K562 (cell line): ENCODE data around the gene SUSD5. TPM values are rescaled to one million over a fixed set of nuclear protein-coding genes. Genes with fewer than 3 reads are reported as not detected.
"Not testable (repeated sequence)": the region's sequence is repeated elsewhere in the genome, so short reads cannot be mapped to it uniquely, and the experiment has no call there.

Experiments used
- ATAC-seq: fragments of 200-7000 bp; cut with Tn5 transposase; 3 replicates; pipeline ENCODE4 v1.9.1; 2020; ENCODE audit warnings: moderate library complexity
- BruUV-seq: library from RNA; stranded (reverse); fragments of 400-500 nt; replicated peaks from 2 replicates; lab custom pipeline; 2021; lab: Mats Ljungman, UMichigan
- CTCF ChIA-PET: fragments of 300-600 bp; formaldehyde crosslinking; extraction: SDS; loops from one replicate; lab custom pipeline; 2021; ENCODE audit warnings: low intra/inter-chr PET ratio; lab: Yijun Ruan, JAX
- POLR2A ChIA-PET: fragments of 300-600, 350-650 bp; sonication (Branson Sonifier 250); formaldehyde crosslinking; extraction: SDS; loops from one replicate; lab custom pipeline; 2021; ENCODE audit warnings: antibody characterized with exemption, inconsistent platforms; lab: Yijun Ruan, JAX
- DNase-seq, 4 experiments: peaks; one replicate each; pipeline versions ENCODE4 v3.0.0 to v3.0.0-alpha.2; 2011 to 2018; ENCODE audit warnings: low spot score in 3 of 4, mixed read lengths in 3 of 4; ENCODE audit errors: extremely low read depth in 1 of 4
- FAIRE-seq: peaks from 2 replicates; lab custom pipeline; 2011; peaks lifted over from hg19 to GRCh38; lab: Jason Lieb, UNC
- H2AFZ ChIP-seq: 2 replicates; pipeline ENCODE4 v1.6.0; 2011; ENCODE audit warnings: low read depth, low read length, control low read depth, inconsistent platforms
- H3K27ac ChIP-seq: fragments of 200-600 bp; 3 replicates; pipeline ENCODE4 v1.8.0; 2011; ENCODE audit warnings: low read depth, mild to moderate bottlenecking, control low read depth, inconsistent platforms, low read length, moderate library complexity, mixed read lengths; ENCODE audit errors: extremely low read depth
- H3K27me3 ChIP-seq, 2 experiments: fragments of 300-600 bp in 1 of 2; 2 replicates in 1 of 2; 3 replicates in 1 of 2; pipeline versions ENCODE4 v1.6.0 to v1.8.0; 2011; ENCODE audit warnings: inconsistent platforms in 2 of 2, low read length in 2 of 2, mild to moderate bottlenecking in 1 of 2, mixed read lengths in 1 of 2, moderate library complexity in 1 of 2; ENCODE audit not compliant: control insufficient read depth in 2 of 2, insufficient read depth in 2 of 2
- H3K36me3 ChIP-seq: fragments of 300-600 bp; 3 replicates; pipeline ENCODE4 v1.8.0; 2011; ENCODE audit warnings: mild to moderate bottlenecking, low read length, inconsistent platforms; ENCODE audit not compliant: control insufficient read depth, insufficient read depth
- H3K4me1 ChIP-seq, 2 experiments: fragments of 200-600 bp in 1 of 2; replicated peaks in 1 of 2; 2 replicates in 1 of 2; 3 replicates in 1 of 2; pipeline versions ENCODE4 v1.5.1 to v1.8.0; 2011; ENCODE audit warnings: inconsistent platforms in 2 of 2, low read length in 2 of 2, mild to moderate bottlenecking in 1 of 2, mixed read lengths in 1 of 2, moderate library complexity in 1 of 2; ENCODE audit not compliant: control insufficient read depth in 2 of 2, insufficient read depth in 2 of 2
- H3K4me2 ChIP-seq: 2 replicates; pipeline ENCODE4 v1.6.1; 2011; ENCODE audit warnings: low read length, control low read depth, inconsistent platforms, mixed read lengths; ENCODE audit not compliant: insufficient read depth
- H3K4me3 ChIP-seq: fragments of 200-600 bp; sonication (generic), shearing (Covaris generic); 2 replicates; pipeline ENCODE4 v1.5.1; 2016; ENCODE audit warnings: control low read depth, inconsistent platforms
- H3K79me2 ChIP-seq: fragments of 200-600 bp; 3 replicates; pipeline ENCODE4 v1.8.0; 2011; ENCODE audit warnings: low read length, inconsistent platforms; ENCODE audit not compliant: control insufficient read depth, insufficient read depth
- H3K9ac ChIP-seq, 2 experiments: 2 replicates each; pipeline versions ENCODE4 v1.6.0 to v1.6.1; 2011; ENCODE audit warnings: low read depth in 2 of 2, low read length in 2 of 2, control low read depth in 1 of 2, inconsistent platforms in 1 of 2, mild to moderate bottlenecking in 1 of 2, mixed read lengths in 1 of 2; ENCODE audit not compliant: insufficient read depth in 1 of 2
- H3K9me1 ChIP-seq: one replicate; pipeline ENCODE4 v1.6.0; 2011; ENCODE audit warnings: inconsistent platforms, mild to moderate bottlenecking, low read length, moderate library complexity; ENCODE audit not compliant: control insufficient read depth, insufficient read depth
- H3K9me3 ChIP-seq: replicated peaks from 2 replicates; pipeline ENCODE4 v1.5.1; 2011; ENCODE audit warnings: low read depth, low read length, inconsistent platforms; ENCODE audit not compliant: control insufficient read depth, insufficient read depth
- H4K20me1 ChIP-seq: replicated peaks from 2 replicates; pipeline ENCODE4 v1.6.1; 2011; ENCODE audit warnings: low read length, inconsistent platforms, mixed read lengths; ENCODE audit not compliant: control insufficient read depth, insufficient read depth
- EHMT2 ChIP-seq: fragments of 450-650 bp; IDR thresholded peaks from 2 replicates; pipeline ENCODE4 v1.6.1; 2018; ENCODE audit warnings: antibody characterized with exemption
- USF1 ChIP-seq: sonication (generic); formaldehyde crosslinking; IDR thresholded peaks from 2 replicates; pipeline ENCODE4 v1.9.0; 2022; ENCODE audit warnings: mild to moderate bottlenecking, missing genetic modification reagents
- WGBS: fragments of 100-300 bp; shearing (Covaris generic); methylation state at CpG from one replicate; pipeline ENCODE4 v1.1.6; 2016; ENCODE audit warnings: low coverage, mixed read lengths; ENCODE audit not compliant: insufficient coverage; ENCODE audit errors: missing lambda C conversion rate; 5-methylcytosine and 5-hydroxymethylcytosine counted together
- in situ Hi-C: fragments of 300-500 bp; cut with MboI; formaldehyde crosslinking; loops from 4 replicates; pipeline ENCODE4 v1.15.0; 2018; ENCODE audit warnings: inconsistent platforms, mixed read lengths
- intact Hi-C: fragments of 100-400 bp; cut with micrococcal nuclease; formaldehyde crosslinking; loops from 2 replicates; pipeline ENCODE4 v1.14.2; 2022
- polyA plus RNA-seq, 8 experiments: library from polyadenylated mRNA; depleted of rRNA in 4 of 8; stranded (reverse) in 5 of 8; unstranded in 3 of 8; fragments of >200 nt; fragmentation: Nextera tagmentation in 2 of 8; fragmentation: Illumina TruSeq in 1 of 8; extraction: Ambion mirVana in 2 of 8; extraction: Trizol in 1 of 8; gene quantifications; 2 replicates each; pipeline versions ENCODE4 v1.2.1 to v1.2.3, GENCODE V29; 2011 to 2014; ENCODE audit warnings: inconsistent platforms in 1 of 8, missing spikeins in 1 of 8
- total RNA-seq, 7 experiments: library from RNA; depleted of rRNA in 6 of 7; stranded (reverse); fragments of >200 nt in 6 of 7; fragmentation: Illumina TruSeq in 2 of 7; extraction: Trizol in 2 of 7; gene quantifications; 2 replicates each; pipeline versions ENCODE4 v1.2.1 to v1.2.3, GENCODE V29; 2011 to 2021; ENCODE audit warnings: low replicate concordance in 1 of 7

The SUSD5 gene
- total and polyA plus RNA-seq, 9 of the 15 experiments (the other 6 are each of a cell fraction or from before 2014, with no cell fraction given), result not detected

DNA sequence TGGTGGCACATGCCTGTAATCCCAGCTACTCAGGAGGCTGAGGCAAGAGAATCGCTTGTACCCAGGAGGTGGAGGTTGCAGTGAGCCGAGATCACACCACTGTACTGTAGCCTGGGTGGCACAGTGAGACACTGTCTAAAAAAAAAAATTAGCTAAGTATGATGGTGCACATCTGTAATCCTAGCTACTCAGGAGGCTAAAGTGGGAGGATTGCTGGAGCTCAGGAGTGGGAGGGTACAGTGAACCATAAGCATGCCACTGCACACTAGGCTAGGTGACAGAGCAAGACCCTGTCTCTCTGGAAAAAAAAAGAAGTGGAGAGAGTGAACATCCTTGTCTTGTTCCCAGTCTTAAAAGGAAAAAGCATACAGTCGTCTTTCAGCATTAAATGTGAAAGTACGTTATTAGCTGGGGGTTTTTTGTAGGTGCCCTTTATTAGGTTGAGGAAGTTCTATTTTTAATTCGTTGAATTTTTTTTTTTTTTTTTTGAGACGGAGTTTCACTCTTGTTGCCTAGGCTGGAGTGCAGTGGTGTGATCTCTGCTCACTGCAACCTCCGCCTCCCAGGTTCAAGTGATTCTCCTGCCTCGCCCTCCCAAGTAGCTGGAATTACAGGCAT lies 79.5 kb downstream of the SUSD5 start:
- peaks cover 33% of the 10 kb centered on the region for H3K36me3 ChIP-seq
- H3K4me1 ChIP-seq, H3K27ac ChIP-seq, H3K27me3 ChIP-seq, H3K9me3 ChIP-seq, BruUV-seq, H2AFZ ChIP-seq, H3K9ac ChIP-seq, H3K79me2 ChIP-seq, H3K4me3 ChIP-seq, DNase-seq, FAIRE-seq, in situ Hi-C loops, H4K20me1 ChIP-seq, H3K4me2 ChIP-seq, CTCF ChIA-PET, ATAC-seq, H3K9me1 ChIP-seq: not testable (repeated sequence)
- intact Hi-C loops, result loop anchor here (10.0 kb wide), 1 partner anchor 496 kb away; no protein-coding TSS in a partner anchor
- WGBS, result 87% methylated on average over 7 of the region's 8 CpGs
- POLR2A ChIA-PET, result interaction anchor here (0.6 kb wide), 1 partner anchor 640 kb away, joined by 3 read pairs; no protein-coding TSS in a partner anchor

DNA sequence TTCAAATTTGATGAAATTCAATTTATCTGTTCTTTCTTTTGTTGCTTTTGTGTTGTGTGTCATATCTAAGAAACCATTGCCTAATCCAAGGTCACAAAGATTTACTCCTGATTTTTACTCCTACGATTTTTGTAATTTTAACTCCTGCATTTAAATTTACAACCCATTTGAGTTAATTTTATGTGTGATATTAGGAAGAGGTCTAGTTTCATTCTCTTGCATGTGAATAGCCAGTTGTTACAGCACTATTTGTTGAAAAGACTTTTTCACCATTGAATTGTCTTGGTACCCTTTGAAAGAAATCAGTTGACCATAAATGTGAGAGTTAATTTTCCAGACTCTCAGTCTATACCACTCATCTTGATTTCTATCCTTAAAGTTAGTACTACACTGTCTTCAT lies 80.9 kb downstream of the SUSD5 start:
- no peaks in the 10 kb centered on the region for H3K27me3 ChIP-seq
- H3K9me3 ChIP-seq, result no peaks in the 10 kb centered on the region
- in situ Hi-C loops (no loop called here), intact Hi-C loops (loop anchor here (10.0 kb wide), 1 partner anchor 497 kb away; no protein-coding TSS in a partner anchor)
- H3K27ac ChIP-seq, result no peak overlapping the region
- CTCF ChIA-PET, result no interaction called here
- H3K36me3 ChIP-seq, result peaks cover 41% of the 10 kb centered on the region
- no peaks in the 10 kb centered on the region for H3K4me1 ChIP-seq
- TF ChIP-seq USF1 (CRISPR knock-in tag) (no peak), EHMT2 (no peak)
- no peak overlapping the region for H2AFZ ChIP-seq
- no peak overlapping the region for H3K9ac ChIP-seq
- POLR2A ChIA-PET, result interaction anchor here (0.9 kb wide), 1 partner anchor 10 kb away, joined by 3 read pairs; no protein-coding TSS in a partner anchor
- no peak overlapping the region for H3K4me3 ChIP-seq
- no peak for ATAC-seq
- FAIRE-seq, result no peak
- H4K20me1 ChIP-seq, result no peaks in the 10 kb centered on the region
- no peak overlapping the region for H3K4me2 ChIP-seq
- H3K9me1 ChIP-seq, result no peaks in the 10 kb centered on the region
- WGBS, result 41% methylated on average over 1 of the region's 1 CpG
- DNase-seq, result no peak
- BruUV-seq, result no TSS peak
- H3K79me2 ChIP-seq, result no peaks in the 10 kb centered on the region
